NCI-H1092 treated with DMSO at 0.1 percent for 48 hours (cell line): Measurements from ENCODE around the gene USP51.
"Not testable (repeated sequence)": the region's sequence is repeated elsewhere in the genome, so short reads cannot be mapped to it uniquely, and the experiment has no call there.

ENCODE experiments used
- DNase-seq: peaks from one replicate; lab custom pipeline; 2025; lab: John Stamatoyannopoulos, UW

The USP51 gene

DNA sequence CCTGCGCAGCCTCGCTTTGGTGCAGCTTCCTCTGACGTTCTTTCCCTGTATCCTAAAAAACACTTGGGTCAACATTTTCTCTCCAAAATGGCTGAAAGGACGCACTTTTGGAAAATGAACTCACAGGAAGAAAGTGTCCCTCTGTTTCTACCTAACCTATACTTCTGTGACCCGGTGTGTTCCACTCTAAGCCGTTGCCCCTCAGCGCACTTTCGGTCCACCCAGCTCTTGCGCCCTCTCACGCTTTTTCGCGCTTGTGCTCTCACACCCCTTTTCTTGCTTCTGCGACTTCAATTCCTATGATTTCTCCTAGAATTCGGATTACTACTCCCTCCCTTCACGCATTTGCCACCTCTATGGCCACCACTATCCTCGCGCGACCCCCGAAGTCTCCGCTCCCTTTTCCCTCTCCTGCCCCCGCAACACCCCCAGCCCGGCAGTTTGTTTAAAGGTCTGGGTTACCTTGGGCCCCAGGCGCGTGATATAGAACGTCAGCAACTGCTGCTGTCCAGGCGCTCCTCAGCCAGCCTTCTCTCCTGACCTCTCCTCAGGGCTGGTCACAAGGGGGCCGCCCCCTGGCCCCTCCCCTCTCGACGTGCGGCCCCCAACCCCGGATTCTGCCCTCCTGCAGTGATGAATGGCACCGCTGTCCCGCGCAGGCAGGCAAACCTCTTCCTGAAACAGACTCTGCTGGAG lies at the start of gene USP51:
USP51 (minus strand) TSS at position 535 of the 696 bp plus-strand sequence. CDS start 909 bp downstream, outside the sequence.
- no peak for DNase-seq

DNA sequence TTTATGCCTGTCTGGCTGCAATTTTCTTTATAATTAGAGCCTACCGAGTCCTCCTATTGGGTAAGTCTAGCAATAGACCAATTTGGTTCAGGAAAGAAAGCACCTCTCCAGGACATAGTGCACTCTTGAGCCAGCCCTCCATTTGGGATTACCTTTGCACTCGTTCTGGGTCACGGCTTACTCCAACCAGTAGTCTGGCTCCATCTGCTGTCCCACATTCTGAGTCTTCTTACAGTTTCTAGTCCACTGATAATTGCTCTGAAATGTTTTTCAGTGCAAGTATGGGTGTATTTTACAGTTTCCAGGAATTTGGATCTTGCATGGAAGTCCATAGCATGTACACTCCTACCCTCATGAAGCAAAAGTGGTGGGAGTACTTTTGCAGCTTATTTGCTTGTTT lies 34.8 kb upstream of the USP51 start:
- peak; percentile 1 for DNase-seq

DNA sequence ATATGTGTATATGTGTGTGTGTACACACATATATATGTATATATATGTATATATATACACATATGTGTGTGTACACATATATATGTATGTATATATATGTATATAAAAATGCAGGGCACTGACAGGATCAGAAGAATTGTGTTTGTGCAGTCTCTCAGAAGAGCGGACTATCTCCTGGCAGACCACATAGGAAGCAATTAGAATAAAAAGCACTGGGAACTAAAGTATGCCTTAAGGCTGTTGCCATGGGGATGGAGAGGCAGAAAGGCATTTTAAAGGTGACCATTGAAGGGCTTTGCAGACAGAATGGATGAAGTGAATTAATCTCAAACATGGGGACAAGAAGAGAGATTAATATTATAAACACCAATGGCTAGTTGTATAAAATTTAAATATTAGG lies 33.7 kb upstream of the USP51 start:
- peak; percentile 14 for DNase-seq

DNA sequence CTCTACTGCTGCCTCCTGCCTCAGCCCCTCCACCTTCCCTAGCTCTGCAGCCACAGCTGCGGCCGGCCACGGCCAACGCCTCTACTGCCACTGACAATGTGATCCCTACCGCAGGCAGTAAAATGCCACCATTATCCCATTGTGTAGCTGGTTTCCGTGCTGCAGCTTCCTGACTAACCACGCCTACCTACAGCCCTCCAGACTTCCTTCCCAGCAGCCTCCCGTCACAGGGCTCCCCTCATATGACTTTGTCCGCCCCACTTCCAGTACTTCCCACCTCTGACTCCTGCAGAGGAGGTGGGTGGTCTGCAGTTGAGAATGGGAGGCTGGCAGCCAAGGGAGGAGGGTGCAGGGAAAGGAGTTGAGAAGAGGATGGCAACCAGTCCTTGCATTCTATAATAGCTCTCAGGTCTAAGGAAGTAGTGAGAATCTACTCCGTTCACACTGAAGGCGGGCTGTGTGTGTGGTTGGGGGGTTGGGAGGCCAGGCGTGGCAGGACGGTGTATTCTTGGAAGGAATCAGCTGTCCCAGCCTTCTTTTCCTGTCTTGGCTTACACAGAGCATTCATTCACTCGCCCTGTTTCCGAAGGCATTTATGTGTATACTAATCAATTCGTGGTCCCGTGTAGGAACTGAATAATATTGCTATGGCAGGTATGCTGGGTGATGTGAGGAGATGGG lies 33.1 kb upstream of the USP51 start:
- DNase-seq, result no peak

DNA sequence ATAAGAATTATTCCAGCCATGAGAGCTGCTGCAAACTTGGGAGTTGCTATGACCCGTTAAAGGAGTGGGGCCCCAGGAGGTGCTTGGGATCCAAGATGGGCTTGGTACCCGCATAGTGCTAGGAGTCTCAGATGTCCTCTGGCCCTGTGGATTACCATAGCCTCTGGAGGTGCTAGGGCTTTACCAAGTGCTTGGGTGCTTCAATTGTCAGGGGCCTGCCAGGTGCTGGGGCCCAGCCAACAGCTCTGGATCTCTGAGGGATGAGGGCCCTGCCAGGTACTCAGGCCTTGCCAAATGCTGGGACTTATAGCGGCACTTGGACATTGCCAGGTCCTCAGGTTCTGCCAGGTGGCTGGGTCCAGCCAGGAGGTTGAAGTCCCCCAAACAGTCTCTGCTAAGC lies 32.0 kb upstream of the USP51 start:
- DNase-seq, result no peak

DNA sequence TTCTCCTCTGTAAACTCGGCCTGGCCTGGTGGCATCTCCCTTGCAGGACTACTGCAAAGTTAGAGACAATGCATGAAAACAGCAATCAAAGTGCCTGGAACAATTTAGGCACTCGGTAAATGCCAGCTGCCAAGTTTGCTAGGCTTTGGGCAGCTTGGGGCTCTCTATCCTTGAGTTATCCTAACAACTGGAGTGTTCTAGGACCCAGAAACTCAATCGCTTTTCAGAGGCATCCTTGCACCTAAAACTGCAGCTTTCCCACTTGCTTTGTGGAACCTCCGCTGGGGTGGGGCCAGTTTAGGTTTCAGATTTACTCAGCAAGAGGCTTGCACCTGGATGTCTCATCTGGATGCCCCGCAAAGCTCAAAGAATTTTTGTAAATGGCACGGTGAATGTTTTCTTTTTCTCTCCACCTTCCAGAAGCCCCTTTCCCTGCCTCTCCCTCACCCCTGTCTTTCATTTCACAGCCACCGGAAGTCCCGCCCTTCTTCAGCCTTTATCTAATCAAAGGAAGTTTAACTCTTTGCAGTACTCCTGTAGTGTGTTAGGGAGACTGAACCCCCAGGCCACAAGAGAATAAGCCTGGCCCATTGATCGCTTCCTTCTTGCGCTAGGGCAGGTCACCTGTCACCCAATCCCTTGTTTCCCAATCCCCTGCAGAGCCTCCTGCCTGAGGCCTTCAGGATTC lies 27.3 kb upstream of the USP51 start:
- DNase-seq, result not testable (repeated sequence)

DNA sequence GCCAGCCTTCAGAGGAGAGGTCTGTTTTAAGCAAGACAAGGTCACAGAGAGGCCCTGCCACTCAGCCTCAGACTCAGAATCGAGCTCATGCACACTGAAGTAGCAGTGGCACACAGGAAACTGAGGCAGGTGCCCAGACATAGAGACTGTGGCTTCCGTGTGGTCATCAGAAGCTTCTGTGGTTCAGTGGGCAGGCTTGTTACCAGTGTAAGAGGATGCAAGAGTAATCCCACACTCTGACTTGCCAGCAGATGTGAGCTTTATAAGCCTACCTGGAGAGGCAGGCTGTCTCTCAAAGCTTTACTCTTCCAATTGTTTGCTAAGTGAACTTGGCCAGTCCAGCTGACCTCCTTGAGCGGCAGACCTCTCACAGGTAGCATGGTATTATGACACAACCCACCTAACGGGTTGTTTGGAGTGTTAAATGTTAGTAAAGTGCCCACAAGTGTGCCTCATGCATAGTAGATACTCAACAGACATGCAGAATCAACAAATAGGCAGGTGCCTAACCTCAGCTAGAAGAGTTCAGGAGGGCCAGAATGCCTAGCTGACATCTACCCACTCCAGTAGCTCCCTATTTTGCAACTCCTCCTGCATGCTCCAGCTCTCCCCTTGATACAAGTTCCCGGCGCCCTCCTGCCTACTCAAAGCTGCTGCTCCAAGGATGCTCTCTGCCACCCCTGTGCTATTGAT lies 23.5 kb upstream of the USP51 start:
- not testable (repeated sequence) for DNase-seq

DNA sequence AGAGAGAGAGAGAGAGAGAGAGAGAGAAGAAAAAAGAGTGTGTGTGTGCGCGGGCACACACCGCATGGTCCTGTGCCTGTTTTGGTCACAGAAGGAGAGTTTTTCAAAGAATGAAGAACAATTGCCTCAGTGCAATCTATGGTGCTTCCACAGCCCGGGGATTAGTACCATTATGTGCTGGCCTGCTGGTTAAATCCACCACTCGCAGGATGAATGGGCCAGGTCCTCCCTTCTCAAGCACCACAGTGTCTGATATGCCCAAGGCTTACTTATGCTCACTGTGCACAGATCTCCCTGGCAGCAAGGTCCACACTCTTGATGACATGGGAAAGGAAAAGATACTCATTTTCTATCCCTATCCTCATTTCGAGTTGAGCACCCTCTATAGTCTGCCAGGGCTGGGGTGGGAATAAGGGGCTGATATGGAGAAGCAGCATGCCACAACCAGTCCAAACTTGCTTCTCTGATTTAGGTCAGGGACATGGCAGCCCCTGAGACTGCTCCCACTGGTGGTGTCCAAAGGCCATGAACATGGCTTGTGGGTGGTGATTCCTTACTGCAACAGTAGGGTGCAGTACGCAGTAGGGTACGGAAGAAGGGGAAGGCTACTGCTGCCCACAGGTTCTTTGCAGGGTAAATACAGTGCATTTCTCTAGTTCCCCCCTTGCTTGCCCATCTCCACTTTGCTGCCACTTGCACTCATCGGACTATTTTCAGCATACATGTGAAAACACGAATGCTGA lies 18.9 kb upstream of the USP51 start:
- not testable (repeated sequence) for DNase-seq

DNA sequence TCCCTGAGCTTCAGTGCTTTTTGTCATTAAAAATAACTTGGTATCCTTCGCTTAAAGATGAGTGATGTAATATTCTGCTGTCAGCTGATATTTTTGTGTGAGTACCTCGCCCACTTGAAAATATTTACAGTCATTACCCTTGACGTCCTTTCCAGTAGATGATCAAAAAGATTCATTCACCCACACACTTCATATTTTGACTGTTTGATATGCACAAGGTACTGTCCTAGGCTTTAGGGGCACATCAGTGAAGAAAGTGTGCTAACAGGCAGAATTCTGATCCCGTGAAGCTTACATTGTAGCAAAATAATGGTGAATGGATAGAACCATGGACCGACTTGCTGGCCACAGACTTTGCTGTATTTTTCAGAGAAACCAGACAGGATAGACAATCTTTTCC lies 18.1 kb upstream of the USP51 start:
- DNase-seq, result not testable (repeated sequence)

DNA sequence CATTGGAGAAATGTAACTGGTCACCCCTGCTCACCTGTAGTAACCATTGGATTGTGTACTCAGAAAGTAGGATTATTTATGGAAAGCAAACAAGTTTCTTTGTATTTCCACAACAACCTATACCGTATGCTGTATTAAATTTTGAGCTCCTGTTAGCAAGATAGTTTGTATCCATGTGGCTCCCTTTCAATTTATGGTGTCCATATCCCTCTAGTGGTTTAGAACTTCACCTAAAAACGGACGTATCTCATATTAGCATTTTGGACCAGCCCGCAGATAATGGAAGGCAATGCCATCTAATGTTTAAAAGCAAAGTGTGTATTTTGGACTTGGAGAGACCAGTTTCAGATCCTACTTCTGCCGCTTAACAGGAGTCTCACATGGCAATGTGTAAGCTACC lies 17.4 kb upstream of the USP51 start:
- not testable (repeated sequence) for DNase-seq

DNA sequence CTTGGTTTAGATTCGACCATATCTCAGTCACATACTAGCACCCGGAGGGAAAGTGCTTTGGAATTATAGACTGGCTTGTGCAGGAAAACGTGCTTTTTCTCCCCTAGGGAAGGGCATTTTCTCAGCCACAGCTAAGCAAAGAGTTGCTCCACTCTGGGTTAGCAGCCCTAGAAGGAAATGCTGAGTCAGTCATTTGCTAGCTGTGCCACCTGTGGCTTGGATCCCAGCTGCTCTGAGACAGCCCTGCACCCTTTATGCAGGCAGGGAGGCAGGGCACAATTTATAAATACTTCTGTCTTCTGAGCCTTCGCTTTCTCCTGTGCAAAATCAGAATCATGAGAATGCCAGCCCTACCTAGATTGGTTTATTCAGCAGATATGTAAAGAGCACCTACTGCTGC lies 1.3 kb upstream of the USP51 start:
- DNase-seq, result no peak

DNA sequence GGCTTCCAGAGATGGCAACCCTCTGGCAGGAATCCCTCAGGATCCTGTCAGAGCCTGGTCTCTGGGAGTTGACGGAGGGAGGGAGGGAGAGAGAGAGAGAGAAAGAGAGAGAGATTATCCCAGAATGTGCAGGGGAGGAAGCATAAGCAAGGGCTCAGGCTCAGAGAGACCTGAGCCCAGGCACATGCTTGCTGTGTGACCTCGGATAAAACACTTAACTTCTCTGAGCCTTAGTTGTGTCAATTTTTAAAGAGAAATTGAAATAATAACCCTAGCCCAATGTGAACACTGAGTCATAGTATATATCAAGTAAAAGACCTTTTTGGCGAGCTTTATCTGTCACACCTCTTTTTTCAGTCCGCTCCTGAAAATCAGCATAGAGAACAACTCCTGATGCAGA lies 473 bp upstream of the USP51 start:
- no peak for DNase-seq

DNA sequence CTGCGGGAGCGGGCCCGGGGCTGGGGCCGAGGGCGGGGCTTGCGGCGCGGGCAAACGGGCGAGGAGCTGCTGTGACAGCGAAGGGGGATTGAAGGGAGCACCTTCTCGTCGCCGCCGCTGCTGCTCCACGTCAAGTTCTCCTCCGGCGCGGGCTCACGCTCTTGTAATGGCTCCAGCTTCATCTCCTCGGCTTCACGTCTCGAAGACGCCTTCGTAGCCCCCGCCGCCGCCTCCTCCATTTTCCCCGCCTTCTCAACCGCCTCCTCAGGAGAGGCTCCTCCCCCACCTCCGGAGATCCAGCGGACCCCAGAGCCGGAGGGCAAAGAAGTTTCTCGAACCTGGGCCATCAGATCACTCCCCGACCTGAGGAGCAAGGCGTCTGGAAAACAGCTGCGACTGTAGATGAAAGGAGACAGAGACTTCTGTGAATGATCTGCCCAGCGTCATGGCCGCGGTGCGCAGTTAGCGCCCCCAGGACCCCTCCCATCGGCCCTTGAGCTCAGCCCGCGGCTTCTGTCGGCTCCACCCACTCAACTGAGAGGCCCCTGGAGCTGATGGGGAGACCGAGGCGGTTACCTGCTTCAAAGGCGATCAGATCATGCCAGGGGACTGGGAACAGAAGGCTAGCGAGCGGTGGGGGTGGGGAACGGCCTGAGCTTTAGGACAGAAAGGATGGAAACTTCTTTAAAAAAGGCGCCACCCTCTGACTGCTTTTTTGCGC lies 895 bp downstream of the USP51 start:
- peak; percentile 79 for DNase-seq

DNA sequence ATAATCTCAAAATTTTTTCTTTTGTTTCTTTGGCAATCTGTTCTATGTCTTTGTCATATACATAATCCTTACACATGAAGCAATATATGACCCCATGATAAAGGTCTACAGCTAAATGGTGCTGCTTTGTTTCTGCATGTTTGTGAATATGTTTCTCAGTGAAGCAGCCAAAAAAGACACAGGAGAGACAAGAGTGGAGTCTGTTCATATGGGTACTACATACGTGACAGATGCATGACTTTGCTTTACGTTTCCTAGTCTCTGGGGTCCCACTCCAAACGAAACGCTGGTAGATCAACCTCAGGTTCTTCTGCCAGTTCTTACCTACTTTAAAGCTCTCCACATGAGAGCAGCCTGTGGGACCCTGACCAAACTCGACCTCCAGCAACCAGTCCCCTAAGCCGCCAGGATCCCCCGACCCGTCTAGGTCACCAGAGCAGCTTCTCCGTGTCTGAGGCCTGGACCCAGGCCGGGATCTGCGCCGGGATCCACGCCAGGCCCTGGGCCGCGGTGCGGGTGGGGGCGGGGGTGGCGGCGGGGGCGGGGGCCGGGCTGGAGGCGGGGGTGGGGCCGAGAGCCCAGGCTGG lies 1.5 kb downstream of the USP51 start:
- peak; percentile 52 for DNase-seq

DNA sequence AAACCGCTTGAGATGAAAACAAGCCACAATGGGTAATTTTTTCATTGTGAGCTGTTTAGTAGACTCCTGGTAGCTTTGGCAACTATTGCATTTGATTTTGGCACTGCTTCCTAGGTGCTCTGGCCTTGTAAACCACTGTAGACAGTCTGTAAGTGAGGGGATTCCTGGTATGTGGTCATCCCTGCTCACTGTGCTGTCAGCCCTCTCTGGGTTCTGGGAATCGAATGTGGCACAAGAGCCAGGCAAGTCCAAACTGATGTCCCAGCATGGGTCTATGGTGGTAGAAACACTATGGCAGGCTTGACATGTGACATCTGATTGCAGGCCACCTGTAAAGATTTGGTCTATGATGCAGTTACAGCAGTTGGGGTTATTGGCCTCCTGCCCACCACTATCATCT lies 2.5 kb downstream of the USP51 start:
- no peak for DNase-seq

DNA sequence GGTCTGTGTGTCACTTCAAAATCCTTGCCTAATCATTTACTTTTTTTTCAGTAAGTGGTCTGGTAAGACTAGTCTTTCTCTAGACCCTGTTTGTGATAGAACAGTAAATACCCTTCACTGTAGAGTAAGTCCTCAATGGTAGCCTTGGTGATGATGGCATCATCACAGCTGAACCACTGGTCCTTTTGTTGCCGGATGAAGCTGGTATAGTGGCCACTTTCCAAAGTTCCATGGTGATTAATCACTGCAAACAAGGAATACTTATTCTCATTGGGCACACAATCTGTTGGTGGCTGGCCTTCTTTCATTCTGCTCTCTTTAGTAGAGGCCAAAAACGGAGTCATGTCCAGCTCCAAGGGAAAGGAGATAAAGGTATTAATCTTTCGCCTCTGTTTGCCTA lies 2.9 kb downstream of the USP51 start:
- DNase-seq, result peak; percentile 30

DNA sequence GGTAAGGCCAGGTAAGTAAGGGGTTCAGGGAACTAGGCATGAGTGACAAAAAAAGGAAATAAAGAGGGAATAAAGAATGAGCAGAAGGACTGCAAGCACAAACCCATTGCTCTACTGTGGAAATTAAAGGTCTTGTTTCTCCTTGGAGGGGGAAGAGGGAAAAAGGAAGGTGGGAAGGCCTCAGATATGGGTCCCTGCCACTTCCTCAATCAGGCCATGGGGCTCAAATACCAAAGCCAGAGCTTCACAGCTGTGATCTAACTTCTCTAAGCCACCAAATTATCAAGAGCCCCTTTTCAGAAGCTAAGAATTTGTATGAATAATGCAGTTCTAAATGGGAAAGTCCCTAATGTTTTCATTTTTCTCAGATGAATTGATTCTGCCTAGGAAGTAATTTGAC lies 4.7 kb downstream of the USP51 start:
- DNase-seq, result no peak

DNA sequence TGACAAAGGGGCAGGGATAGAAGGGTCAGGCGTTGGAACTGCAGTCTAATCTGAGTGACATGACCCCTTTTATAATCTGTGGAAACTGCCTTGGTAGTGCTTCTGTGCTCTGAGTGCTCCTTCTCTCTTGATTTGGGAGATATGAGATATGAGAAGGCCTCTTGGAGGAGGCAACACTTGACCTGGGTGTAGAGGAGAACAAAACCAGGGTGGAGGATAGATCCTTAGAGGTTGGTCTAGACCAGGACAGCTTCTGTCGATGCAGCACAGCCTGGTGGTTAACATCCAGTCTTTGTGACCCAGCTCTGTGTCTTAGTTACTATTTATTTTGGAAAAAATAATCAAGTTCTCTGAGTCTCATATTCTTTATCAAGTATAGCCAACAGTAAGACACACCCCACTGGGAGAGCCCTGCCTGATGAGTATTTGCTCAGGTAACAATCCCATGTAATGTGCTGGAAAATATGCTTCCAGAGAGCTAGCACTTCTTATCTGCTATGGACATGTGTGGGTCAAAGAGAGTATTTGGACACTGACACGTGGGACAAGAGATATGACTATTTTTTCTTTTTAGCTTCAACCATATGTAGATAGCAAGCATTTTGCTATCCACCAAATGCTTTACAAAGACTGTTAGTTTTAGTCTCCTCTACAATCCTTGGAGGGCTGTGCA lies 9.1 kb downstream of the USP51 start:
- no peak for DNase-seq

DNA sequence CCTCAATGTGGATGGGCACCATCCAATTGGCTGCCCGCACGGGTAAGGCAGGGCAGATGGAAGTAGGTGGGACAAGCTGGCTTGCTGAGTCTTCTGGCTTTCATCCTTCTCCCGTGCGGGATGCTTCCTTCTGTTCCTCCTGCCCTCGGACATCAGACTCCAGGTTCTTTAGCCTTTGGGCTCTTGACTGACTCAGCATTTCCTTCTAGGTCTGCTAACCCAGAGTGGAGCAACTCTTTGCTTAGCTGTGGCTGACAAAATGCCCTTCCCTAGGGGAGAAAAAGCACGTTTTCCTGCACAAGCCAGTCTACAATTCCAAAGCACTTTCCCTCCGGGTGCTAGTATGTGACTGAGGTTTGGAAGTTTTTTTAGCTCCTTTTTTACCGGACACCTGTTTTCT lies 9.7 kb downstream of the USP51 start:
- not testable (repeated sequence) for DNase-seq

DNA sequence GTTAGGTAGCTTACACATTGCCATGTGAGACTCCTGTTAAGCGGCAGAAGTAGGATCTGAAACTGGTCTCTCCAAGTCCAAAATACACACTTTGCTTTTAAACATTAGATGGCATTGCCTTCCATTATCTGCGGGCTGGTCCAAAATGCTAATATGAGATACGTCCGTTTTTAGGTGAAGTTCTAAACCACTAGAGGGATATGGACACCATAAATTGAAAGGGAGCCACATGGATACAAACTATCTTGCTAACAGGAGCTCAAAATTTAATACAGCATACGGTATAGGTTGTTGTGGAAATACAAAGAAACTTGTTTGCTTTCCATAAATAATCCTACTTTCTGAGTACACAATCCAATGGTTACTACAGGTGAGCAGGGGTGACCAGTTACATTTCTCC lies 23.9 kb downstream of the USP51 start:
- DNase-seq, result not testable (repeated sequence)
